GF-D8 (cell line): ENCODE data around the gene CLEC20A.

Source experiments
- DNase-seq: peaks from one replicate; lab custom pipeline; 2025; lab: John Stamatoyannopoulos, UW

The CLEC20A gene

DNA sequence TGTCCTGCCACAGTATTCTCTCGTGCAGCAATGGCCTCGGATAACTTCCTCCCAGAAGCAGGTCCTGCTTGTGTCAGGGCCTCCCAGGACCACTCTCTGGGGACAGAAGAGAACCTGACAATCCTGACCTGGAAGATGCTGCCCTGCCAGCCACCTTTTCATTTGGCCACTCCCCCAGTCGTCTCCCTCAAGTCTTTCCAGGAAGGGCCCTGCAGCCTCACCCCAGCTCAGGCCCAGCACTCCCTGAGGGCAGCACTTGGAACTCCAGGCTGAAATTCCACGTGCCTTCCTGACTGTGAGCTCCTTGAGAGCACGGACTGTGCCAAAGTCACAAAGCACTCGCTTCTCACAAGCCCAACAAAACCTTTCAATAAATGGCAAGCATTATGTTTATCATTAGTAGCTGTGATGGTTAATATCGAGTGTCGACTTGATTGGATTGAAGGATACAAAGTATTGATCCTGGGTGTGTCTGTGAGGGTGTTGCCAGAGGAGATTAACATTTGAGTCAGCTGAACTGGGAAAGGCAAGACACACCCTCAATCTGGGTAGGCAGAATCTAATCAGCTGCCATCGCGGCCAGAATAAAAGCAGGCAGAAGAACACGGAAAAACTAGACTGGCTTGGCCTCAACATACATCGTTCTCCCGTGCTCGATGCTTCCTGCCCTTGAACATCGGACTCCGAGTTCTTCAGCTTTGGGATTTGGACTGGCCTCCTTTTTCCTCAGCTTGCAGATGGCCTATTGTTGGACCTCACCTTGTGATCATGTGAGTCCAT, 2.3 kb upstream of the CLEC20A start:
- DNase-seq: no peak

- DNase-seq: no peak
Observed at GRCh38 chr1:178497903-178498478, 1.2 kb upstream of the CLEC20A start.

- no peak for DNase-seq
Observed at GRCh38 chr1:178495741-178496409, 889 bp downstream of the CLEC20A start.

DNA sequence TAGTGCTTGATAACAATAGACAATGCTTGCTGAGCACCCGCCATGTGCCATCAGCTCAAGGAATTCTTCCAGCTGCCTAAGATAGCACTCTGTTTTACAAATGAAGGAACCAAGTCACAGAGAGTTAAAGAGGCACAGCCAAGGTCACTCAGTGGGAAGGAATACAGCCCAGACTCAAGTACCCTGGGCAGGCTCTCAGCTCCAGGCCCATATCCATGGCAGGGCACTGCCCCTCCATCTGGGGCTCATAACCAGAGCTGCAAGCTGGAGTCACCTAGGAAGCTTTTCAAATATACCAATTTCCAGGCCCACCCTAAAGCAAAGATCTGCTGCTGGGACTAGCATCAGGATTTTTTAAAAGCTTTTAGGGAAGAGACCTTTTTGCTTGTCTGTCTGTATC, 1.6 kb downstream of the CLEC20A start:
- no peak for DNase-seq

GRCh38 chr1:178494569-178494971, 2.2 kb downstream of the CLEC20A start:
- DNase-seq: no peak

DNA sequence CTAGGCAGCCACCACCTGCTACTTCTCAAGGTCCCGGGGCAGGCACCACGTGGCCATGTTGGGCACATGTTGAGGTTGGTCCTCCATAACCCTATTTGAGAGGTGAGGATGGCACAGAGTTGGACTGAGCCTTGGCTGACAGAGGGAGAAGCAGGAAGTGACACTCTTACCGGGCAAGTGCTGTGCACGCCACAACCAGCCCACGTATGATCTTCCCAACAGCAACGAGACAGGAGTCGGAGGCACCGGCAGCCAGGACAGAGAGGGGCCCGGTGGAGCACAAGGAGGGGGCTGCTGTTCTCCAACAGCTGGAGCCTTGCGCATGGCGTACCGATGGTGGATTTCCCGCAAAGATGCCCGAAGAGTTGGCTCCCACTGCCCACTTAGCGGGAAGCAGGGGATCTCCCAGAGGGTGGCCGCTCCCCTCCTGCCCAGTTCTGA, 3.4 kb downstream of the CLEC20A start:
- DNase-seq: no peak

DNA sequence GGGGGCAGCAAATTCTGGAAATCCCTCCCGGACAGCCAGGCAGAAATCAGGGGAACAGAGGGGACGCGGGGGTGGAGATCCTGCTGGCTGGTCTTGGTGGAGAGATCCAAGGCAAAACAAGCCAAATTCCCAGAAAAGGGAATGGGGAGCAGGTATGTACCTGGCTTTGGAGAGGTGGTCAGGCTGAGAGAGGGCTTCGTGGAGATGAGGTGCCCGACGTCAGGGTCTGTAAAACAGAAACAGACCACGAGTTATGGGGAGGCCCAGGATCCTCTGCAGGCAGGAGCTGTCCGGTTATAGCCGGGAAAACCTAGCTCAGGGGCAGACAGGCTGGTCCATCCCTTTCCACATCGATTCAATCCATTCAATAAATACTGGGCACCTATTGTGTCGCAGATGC, 4.4 kb downstream of the CLEC20A start:
- no peak for DNase-seq

- DNase-seq: no peak
Observed at GRCh38 chr1:178491721-178492120, 5.0 kb downstream of the CLEC20A start.

GRCh38 chr1:178490967-178491366, 5.8 kb downstream of the CLEC20A start:
- no peak for DNase-seq

GRCh38 chr1:178490136-178490535, 6.6 kb downstream of the CLEC20A start:
- no peak for DNase-seq

GRCh38 chr1:178489399-178489798, 7.4 kb downstream of the CLEC20A start:
- DNase-seq: no peak

DNA sequence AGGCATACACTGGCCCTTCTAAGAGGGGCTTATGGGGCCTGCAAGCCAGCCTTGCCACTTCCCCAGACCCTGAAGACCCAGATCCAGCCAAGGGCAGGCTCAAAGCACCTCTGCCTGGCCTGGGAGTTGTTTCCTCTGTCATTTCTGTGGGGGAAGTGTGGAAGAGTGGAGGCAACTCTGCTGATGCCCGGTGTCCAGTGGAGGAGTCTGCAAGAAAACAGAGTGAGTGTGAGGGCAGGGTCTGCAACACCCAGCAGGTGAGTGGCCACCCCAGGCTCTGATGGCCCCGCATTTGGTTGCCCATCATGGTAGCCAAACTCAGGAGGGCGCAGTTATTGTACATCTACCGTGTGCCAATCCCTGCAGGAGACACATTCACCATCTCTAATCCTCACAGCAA, 8.4 kb downstream of the CLEC20A start:
- no peak for DNase-seq

DNA sequence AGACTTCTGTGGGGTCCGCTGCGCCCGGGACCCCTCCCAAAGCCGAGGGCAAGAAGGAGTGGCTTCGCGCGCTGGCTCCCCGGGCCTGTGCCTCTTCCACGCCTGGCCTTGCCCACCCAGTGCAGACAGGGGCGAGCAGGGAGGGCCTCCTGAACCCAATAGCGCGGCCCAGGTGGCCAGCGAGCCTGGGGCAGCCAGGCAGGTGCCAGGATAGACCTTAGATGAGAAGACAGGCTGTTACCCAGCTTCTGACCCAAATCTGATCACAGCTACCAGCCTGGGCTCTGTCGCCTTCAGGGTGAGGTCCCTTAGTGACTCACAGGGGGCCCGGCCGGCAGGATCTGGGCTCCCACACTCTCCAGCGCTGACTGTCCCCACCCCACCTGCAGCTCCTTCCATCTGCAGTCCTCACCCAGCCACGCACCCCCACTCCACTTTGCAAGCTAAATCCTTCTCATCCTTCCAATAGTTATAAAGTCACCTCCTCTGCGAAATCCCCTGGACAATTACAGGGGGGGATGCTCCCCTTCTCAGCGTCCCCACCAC, 9.6 kb downstream of the CLEC20A start:
- no peak for DNase-seq

- DNase-seq: no peak
Observed at GRCh38 chr1:178486100-178487069, 10.4 kb downstream of the CLEC20A start.

DNA sequence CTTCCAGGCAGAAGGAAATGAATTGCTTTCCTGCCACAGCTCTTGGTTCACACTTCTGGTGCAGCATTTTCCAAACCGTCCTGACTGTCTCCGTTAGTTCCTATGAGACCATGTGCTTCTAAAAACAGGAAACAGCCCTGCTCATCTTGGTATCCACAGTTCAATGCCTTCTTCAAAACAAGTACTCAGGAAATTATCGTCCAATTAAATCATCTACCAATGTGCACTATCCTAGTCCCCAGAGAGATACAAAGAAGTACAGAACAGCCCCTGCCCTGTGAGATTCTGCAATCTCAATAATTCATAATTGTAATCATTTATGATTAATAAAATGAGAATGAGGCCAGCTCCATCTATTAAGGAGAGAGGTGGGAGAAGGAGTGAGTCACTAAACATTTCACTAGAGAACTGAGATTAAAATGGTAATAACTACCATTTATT, 11.2 kb downstream of the CLEC20A start:
- DNase-seq: no peak

GRCh38 chr1:178484698-178485225, 12.0 kb downstream of the CLEC20A start:
- no peak for DNase-seq

DNA sequence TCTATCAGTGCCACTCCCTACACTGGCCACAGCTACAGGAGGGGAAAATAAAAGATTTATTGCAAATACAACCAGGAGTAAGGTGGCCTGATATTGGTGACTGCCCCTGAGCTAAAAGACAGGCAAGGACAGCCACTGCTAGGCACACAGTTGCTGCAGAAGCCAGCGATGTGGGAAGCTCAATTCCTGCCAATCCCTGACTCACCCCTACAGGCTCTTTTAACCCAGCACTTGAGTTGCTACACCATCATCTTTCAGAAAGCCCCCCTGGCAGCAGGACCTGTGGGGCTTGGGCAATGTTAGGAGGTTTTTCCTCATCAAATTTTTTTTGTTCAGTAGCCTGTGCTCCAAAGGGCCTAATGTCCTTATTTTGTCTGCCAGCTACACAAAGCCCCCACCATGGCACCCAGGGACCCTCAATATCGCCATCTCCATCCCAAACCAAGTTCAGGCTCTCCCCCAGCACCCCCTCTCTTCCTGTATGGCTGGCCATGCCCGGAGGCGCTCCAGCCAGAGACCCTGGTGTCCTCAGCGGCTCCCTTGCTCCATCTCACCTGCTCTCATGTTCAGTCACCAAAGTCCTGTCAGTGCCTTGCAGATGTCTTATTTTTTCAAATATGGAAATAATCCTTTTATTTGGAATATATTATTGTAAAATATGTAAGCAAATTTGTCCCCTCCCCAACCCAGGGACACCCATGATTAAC, 13.4 kb downstream of the CLEC20A start:
- DNase-seq: no peak

DNA sequence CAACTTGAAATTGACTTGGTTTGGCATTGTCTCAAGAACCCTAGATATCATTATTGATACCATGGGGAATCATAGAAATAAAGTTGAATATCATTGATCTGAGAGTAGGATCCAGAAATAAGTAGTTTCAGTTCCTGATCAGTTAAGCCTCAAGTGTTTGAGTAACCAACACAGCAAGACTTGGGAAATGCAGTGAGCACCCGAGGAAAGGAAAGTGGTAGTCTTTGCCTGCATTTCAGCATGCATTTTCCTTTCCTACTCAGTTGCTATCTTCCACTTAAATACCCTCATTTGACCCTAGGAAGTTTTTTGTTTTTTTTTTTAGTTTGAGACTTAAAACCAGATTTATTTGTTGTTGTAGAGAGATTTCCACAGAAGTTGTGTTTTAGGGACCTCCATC, 18.9 kb downstream of the CLEC20A start:
- no peak for DNase-seq

DNA sequence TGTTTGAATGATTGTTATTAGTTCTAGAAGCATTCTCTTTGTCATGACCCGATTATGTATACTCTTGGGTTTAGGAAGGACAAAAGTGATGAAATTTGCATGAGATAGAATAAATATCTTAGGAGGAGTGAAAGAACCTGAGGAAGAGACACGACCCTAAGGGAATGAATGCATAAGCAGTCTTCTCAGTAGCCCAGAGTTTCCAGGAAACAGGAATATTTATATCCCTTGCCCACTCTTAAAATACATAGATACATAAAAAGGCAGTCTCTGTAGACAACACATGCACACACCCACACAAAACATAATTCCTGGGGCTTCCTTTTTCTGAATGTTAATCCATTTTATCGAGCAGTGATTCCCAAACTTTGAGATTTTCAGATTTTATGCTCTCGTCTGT, 19.4 kb downstream of the CLEC20A start:
- no peak for DNase-seq

DNA sequence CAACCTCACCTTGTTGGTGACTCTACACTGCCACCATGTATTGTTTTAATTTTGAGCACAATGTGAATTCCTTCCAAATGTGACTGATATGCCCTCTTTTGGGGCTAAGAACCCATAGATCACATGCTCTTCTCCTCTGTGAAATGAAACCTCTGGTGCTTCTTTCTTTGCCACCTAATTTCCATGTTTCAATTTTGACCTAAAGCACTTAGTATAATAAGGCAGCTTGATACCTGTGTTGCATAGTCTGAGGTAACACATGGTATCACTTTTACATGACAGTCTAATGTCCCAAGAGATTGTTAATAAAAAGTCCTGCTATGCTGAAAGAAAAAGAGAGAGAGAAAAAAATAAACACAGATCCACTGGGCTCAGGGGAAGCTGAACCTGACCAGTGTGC, 24.2 kb downstream of the CLEC20A start:
- no peak for DNase-seq
